B cell (primary cell): ENCODE data around the gene FMR1. TPM values are rescaled to one million over a fixed set of nuclear protein-coding genes. Genes with fewer than 3 reads are reported as not detected.
A peak's percentile ranks its signal among the peaks of the same experiment; 100 is the strongest.

Experiments
- ATAC-seq: fragments of 200-7000 bp; cut with Tn5 transposase; one replicate; pipeline ENCODE4 v1.10.0; 2021; ENCODE audit warnings: low read depth, mild to moderate bottlenecking, moderate number of reproducible peaks, moderate library complexity
- CTCF ChIA-PET: fragments of 350-600 bp; sonication (Branson Sonifier 250); formaldehyde crosslinking; loops from one replicate; lab custom pipeline; 2021; ENCODE audit warnings: antibody characterized with exemption, inconsistent platforms; lab: Charles Lee
- POLR2A ChIA-PET: fragments of 350-600 bp; sonication (Branson Sonifier 250); formaldehyde crosslinking; loops from one replicate; lab custom pipeline; 2021; ENCODE audit warnings: antibody characterized with exemption; lab: Charles Lee
- DNase-seq: peaks from one replicate; pipeline ENCODE4 v3.0.0; 2013
- H2AFZ ChIP-seq: 2 replicates; pipeline ENCODE4 v1.6.1; 2012; ENCODE audit warnings: mild to moderate bottlenecking, low read depth, low read length; ENCODE audit not compliant: insufficient read depth, poor library complexity, severe bottlenecking
- H3K27ac ChIP-seq, 2 donors: 1 replicate in 1 of 2; 2 replicates in 1 of 2; pipeline ENCODE4 v1.5.1; 2012 to 2013; ENCODE audit warnings: low read length in 2 of 2, mild to moderate bottlenecking in 2 of 2, moderate library complexity in 1 of 2
- H3K27me3 ChIP-seq, 4 experiments: fragments of 200-600 bp in 1 of 4; sonication (generic) in 1 of 4; replicated peaks in 1 of 4; 1 replicate in 2 of 4; 2 replicates in 2 of 4; pipeline versions ENCODE4 v1.6.1 to v1.7.0; 2013 to 2016; ENCODE audit warnings: low read length in 3 of 4, mild to moderate bottlenecking in 2 of 4, mixed read lengths in 1 of 4, moderate library complexity in 1 of 4; ENCODE audit not compliant: insufficient read depth in 4 of 4, control insufficient read depth in 3 of 4; ENCODE audit errors: control extremely low read depth in 1 of 4
- H3K36me3 ChIP-seq, 2 experiments: replicated peaks in 1 of 2; 1 replicate in 1 of 2; 2 replicates in 1 of 2; pipeline versions ENCODE4 v1.6.1 to v1.7.1; 2013; ENCODE audit warnings: low read length in 1 of 2; ENCODE audit not compliant: insufficient read depth in 2 of 2, control insufficient read depth in 1 of 2; ENCODE audit errors: control extremely low read depth in 1 of 2, extremely low read depth in 1 of 2
- H3K4me1 ChIP-seq, 2 donors: fragments of 200-600 bp in 1 of 2; sonication (generic) in 1 of 2; 1 replicate in 1 of 2; 2 replicates in 1 of 2; pipeline versions ENCODE4 v1.5.1 to v1.6.1; 2013 to 2017; ENCODE audit warnings: low read length in 2 of 2; ENCODE audit not compliant: control insufficient read depth in 2 of 2, insufficient read depth in 2 of 2
- H3K4me2 ChIP-seq: replicated peaks from 2 replicates; pipeline ENCODE3; 2012; ENCODE audit warnings: mild to moderate bottlenecking, low read depth, low read length; ENCODE audit not compliant: poor library complexity, severe bottlenecking
- H3K4me3 ChIP-seq, 5 experiments: fragments of 200-600 bp in 1 of 5; sonication (generic) in 1 of 5; 1 replicate in 3 of 5; 2 replicates in 2 of 5; pipeline versions ENCODE4 v1.5.1 to v1.7.0; 2011 to 2016; ENCODE audit warnings: low read length in 4 of 5, mild to moderate bottlenecking in 4 of 5, low read depth in 2 of 5, control low read depth in 1 of 5, moderate library complexity in 1 of 5; ENCODE audit not compliant: insufficient read depth in 1 of 5; ENCODE audit errors: control extremely low read depth in 1 of 5, extremely low read depth in 1 of 5
- H3K79me2 ChIP-seq: fragments of 200-600 bp; sonication (generic); one replicate; pipeline ENCODE4 v1.6.0; 2016; ENCODE audit warnings: low read length; ENCODE audit not compliant: control insufficient read depth, insufficient read depth
- H3K9ac ChIP-seq: fragments of 200-600 bp; sonication (generic); 2 replicates; pipeline ENCODE4 v1.6.1; 2017; ENCODE audit warnings: mild to moderate bottlenecking, low read length, moderate library complexity
- H3K9me3 ChIP-seq, 3 donors: one replicate each; pipeline versions ENCODE4 v1.6.1 to v1.7.1; 2013; ENCODE audit warnings: low read length in 2 of 3; ENCODE audit not compliant: control insufficient read depth in 2 of 3, insufficient read depth in 1 of 3; ENCODE audit errors: control extremely low read depth in 1 of 3
- H4K20me1 ChIP-seq: 2 replicates; pipeline ENCODE4 v1.6.0; 2012; ENCODE audit warnings: mild to moderate bottlenecking, low read length; ENCODE audit not compliant: insufficient read depth, control insufficient read depth, poor library complexity, severe bottlenecking
- H3K27ac Mint-ChIP-seq: one replicate; pipeline ENCODE4 v1.8.0; 2021; ENCODE audit warnings: mixed read lengths
- H3K27me3 Mint-ChIP-seq: one replicate; pipeline ENCODE4 v1.8.0; 2021; ENCODE audit warnings: mixed read lengths
- H3K4me1 Mint-ChIP-seq: one replicate; pipeline ENCODE4 v1.8.0; 2021; ENCODE audit warnings: mixed read lengths
- H3K4me3 Mint-ChIP-seq: one replicate; pipeline ENCODE4 v1.8.0; 2021; ENCODE audit warnings: mixed read lengths
- H3K9me3 Mint-ChIP-seq: one replicate; pipeline ENCODE4 v1.8.0; 2022; ENCODE audit warnings: mixed read lengths; ENCODE audit not compliant: insufficient read depth
- EZH2 ChIP-seq: IDR thresholded peaks from 2 replicates; pipeline ENCODE4 v1.6.1; 2012; ENCODE audit warnings: borderline replicate concordance, low read depth, mild to moderate bottlenecking, moderate library complexity, low read length; ENCODE audit not compliant: insufficient read depth, poor library complexity, severe bottlenecking
- WGBS: methylation state at CpG from one replicate; pipeline ENCODE4 v1.1.5; 2013; ENCODE audit warnings: missing lambda C conversion rate; ENCODE audit not compliant: insufficient coverage; 5-methylcytosine and 5-hydroxymethylcytosine counted together
- intact Hi-C: fragments of 100-400 bp; cut with micrococcal nuclease; formaldehyde crosslinking; loops from one replicate; pipeline ENCODE4 v1.10.0; 2022
- polyA plus RNA-seq: library from polyadenylated mRNA; depleted of rRNA; stranded (reverse); fragments of >200 nt; gene quantifications from 2 replicates; pipeline ENCODE4 v1.2.3, GENCODE V29; 2012
- total RNA-seq, 2 donors: library from RNA; stranded (reverse); fragments of 120-200 nt in 1 of 2; gene quantifications; 1 replicate in 1 of 2; 2 replicates in 1 of 2; pipeline versions ENCODE4 v1.2.3 to v1.2.4, GENCODE V29; 2013 to 2022
- TF ChIP-seq, protein P1 (sequence below): fragments of 200-600 bp; IDR thresholded peaks from one replicate; pipeline ENCODE4 v1.8.0; 2022; ENCODE audit warnings: antibody characterized with exemption, mild to moderate bottlenecking

Gene FMR1
- total and polyA plus RNA-seq, 2 donors (not counting 1 experiment from before 2014, with no cell fraction given): 19.1 to 92.7 TPM

DNA sequence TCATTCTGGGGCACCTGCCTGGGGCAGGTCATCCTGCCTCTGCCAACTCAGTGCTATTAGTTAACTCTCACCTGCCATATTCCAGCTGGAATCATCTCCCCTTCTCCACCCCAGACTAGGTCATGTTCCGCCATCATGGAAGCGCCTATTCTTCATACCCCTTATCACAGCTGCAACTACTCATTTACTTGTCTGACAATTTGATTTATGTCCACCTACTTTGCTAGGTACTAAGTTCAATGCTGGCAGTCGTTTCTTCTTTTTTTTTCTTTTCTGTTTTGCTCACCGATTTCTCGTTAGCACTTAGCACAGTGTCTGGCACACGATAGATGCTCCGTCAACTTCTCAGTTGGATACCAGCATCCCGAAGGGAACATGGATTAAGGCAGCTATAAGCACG, 1.1 kb upstream of the FMR1 start:
- DNase-seq (no peak), ATAC-seq (no peak)
- H3K4me3 ChIP-seq: no peak overlapping the region
- peaks cover 28% of the 10 kb centered on the region in 2 donors for H3K4me1 ChIP-seq
- ChIA-PET POLR2A (no interaction called here), CTCF (no interaction called here)
- no peak overlapping the region for H3K27ac ChIP-seq
- peak overlapping the region; percentile 70 for H3K4me2 ChIP-seq
- Mint-ChIP-seq H3K4me1 (peaks cover 30% of the 10 kb centered on the region), H3K27me3 (no peaks in the 10 kb centered on the region), H3K27ac (peak overlapping the region; percentile 16), H3K4me3 (peak overlapping the region; percentile 14), H3K9me3 (no peaks in the 10 kb centered on the region)
- no peaks in the 10 kb centered on the region for H3K9me3 ChIP-seq
- intact Hi-C loops: loop anchor here (10.0 kb wide), 1 partner anchor 114 kb away; no protein-coding TSS in a partner anchor
- H2AFZ ChIP-seq: peak overlapping the region; percentile 73
- peaks cover 36% of the 10 kb centered on the region for H3K79me2 ChIP-seq
- TF ChIP-seq, protein P1, sequence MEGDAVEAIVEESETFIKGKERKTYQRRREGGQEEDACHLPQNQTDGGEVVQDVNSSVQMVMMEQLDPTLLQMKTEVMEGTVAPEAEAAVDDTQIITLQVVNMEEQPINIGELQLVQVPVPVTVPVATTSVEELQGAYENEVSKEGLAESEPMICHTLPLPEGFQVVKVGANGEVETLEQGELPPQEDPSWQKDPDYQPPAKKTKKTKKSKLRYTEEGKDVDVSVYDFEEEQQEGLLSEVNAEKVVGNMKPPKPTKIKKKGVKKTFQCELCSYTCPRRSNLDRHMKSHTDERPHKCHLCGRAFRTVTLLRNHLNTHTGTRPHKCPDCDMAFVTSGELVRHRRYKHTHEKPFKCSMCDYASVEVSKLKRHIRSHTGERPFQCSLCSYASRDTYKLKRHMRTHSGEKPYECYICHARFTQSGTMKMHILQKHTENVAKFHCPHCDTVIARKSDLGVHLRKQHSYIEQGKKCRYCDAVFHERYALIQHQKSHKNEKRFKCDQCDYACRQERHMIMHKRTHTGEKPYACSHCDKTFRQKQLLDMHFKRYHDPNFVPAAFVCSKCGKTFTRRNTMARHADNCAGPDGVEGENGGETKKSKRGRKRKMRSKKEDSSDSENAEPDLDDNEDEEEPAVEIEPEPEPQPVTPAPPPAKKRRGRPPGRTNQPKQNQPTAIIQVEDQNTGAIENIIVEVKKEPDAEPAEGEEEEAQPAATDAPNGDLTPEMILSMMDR: no peak
- no peak for TF ChIP-seq EZH2
- no peaks in the 10 kb centered on the region for H3K27me3 ChIP-seq
- no peak overlapping the region for H3K9ac ChIP-seq
- H3K36me3 ChIP-seq: no peaks in the 10 kb centered on the region
- 83% methylated on average over 3 of the region's 9 CpGs for WGBS
- H4K20me1 ChIP-seq: no peaks in the 10 kb centered on the region

DNA sequence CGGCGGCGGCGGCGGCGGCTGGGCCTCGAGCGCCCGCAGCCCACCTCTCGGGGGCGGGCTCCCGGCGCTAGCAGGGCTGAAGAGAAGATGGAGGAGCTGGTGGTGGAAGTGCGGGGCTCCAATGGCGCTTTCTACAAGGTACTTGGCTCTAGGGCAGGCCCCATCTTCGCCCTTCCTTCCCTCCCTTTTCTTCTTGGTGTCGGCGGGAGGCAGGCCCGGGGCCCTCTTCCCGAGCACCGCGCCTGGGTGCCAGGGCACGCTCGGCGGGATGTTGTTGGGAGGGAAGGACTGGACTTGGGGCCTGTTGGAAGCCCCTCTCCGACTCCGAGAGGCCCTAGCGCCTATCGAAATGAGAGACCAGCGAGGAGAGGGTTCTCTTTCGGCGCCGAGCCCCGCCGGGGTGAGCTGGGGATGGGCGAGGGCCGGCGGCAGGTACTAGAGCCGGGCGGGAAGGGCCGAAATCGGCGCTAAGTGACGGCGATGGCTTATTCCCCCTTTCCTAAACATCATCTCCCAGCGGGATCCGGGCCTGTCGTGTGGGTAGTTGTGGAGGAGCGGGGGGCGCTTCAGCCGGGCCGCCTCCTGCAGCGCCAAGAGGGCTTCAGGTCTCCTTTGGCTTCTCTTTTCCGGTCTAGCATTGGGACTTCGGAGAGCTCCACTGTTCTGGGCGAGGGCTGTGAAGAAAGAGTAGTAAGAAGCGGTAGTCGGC, 528 bp downstream of the FMR1 start:
- H3K4me1 ChIP-seq: peaks cover 28 to 29% of the 10 kb centered on the region in 2 donors
- H3K27me3 ChIP-seq: no peaks in the 10 kb centered on the region
- CTCF ChIA-PET: no interaction called here
- Mint-ChIP-seq H3K4me1 (peaks cover 43% of the 10 kb centered on the region), H3K27me3 (no peaks in the 10 kb centered on the region), H3K9me3 (no peaks in the 10 kb centered on the region), H3K27ac (peak overlapping the region; percentile 92), H3K4me3 (peak overlapping the region; percentile 92)
- no peaks in the 10 kb centered on the region for H3K36me3 ChIP-seq
- peaks cover 53% of the 10 kb centered on the region for H3K79me2 ChIP-seq
- DNase-seq (no peak), ATAC-seq (peak; percentile 9)
- H3K4me2 ChIP-seq: peak overlapping the region; percentile 74
- peak overlapping the region; percentile 70 to 90 (median 81) for H3K4me3 ChIP-seq
- H3K9me3 ChIP-seq: no peaks in the 10 kb centered on the region
- intact Hi-C loops: loop anchor here (10.0 kb wide), 1 partner anchor 113 kb away; no protein-coding TSS in a partner anchor
- peak overlapping the region; percentile 82 for H3K9ac ChIP-seq
- 0% methylated on average over 15 of the region's 58 CpGs for WGBS
- peak overlapping the region; percentile 70 for H2AFZ ChIP-seq
- TF ChIP-seq, protein P1: no peak
- no peak for TF ChIP-seq EZH2
- POLR2A ChIA-PET: interaction anchor here (1.0 to 1.3 kb wide), 2 partner anchors 1592 to 1628 kb away, joined by 3 to 4 read pairs; no protein-coding TSS in a partner anchor
- peak overlapping the region; percentile 83 to 87 for H3K27ac ChIP-seq
- H4K20me1 ChIP-seq: no peaks in the 10 kb centered on the region
